NB4 (cell line): ENCODE data around the gene C1QTNF8.

Experiments
- MAX ChIP-seq: IDR thresholded peaks from 2 replicates; pipeline ENCODE4 v1.6.1; 2011; ENCODE audit warnings: low read depth, low read length
- POLR2A ChIP-seq: IDR thresholded peaks from 2 replicates; pipeline ENCODE4 v1.6.1; 2011; ENCODE audit warnings: mild to moderate bottlenecking; ENCODE audit not compliant: insufficient read length; ENCODE audit errors: extremely low read depth
- TF ChIP-seq, protein P1 (sequence below): IDR thresholded peaks from one replicate; pipeline ENCODE4 v1.5.1; 2012; ENCODE audit warnings: low read depth, low read length

DNA sequence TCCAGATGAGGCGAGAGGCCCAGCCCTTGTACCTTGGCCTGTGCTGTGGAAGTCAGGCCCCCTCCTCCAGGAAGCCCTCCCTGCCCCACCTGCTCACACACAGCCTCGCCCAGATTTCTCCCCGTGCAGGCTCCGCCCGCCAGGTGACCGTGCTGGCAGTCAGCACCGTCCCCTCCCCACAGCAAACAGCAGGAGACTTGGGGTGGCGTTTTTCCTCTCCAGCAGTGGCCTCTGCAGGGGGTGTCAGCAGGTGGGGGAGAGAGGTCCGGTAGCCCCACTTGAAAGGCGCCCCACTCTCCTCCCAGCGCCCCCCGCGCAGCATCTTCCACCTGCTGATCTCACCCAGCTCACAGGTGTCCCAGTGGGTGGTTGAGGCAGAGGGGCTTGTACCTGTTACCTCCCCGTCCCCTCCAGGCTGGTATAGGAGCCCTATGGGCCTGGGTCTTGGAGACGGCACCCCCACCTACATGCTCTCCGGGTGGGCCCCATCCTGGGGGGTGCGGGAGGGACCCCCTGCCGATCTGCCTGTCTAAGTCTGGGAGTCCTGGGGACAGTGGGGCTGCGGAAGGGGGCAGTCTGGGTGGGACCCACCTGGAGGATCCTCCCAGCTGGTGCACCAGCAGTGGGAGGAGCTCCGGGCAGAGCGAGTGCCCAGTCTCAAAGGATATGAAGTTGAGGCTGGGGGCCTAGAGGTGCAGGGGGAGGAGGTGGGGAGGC is 4.2 kb upstream of the C1QTNF8 start:
- TF ChIP-seq, protein P1, sequence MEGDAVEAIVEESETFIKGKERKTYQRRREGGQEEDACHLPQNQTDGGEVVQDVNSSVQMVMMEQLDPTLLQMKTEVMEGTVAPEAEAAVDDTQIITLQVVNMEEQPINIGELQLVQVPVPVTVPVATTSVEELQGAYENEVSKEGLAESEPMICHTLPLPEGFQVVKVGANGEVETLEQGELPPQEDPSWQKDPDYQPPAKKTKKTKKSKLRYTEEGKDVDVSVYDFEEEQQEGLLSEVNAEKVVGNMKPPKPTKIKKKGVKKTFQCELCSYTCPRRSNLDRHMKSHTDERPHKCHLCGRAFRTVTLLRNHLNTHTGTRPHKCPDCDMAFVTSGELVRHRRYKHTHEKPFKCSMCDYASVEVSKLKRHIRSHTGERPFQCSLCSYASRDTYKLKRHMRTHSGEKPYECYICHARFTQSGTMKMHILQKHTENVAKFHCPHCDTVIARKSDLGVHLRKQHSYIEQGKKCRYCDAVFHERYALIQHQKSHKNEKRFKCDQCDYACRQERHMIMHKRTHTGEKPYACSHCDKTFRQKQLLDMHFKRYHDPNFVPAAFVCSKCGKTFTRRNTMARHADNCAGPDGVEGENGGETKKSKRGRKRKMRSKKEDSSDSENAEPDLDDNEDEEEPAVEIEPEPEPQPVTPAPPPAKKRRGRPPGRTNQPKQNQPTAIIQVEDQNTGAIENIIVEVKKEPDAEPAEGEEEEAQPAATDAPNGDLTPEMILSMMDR = no peak
- TF ChIP-seq MAX (no peak), POLR2A (no peak)
